Measurements from ENCODE around the gene CUEDC2. TPM values are rescaled to one million over a fixed set of nuclear protein-coding genes. Genes with fewer than 3 reads are reported as not detected.

CUEDC2 gene
- total and polyA plus RNA-seq, 10 of the 15 experiments (the other 5 are each of a cell fraction or from before 2014, with no cell fraction given): 20.4 to 121 (median 75.0) TPM

GRCh38 chr10:102432162-102432950 lies at the start of gene CUEDC2 (continued):
- TF ChIP-seq CTCF (IDR thresholded peaks at IDR 0.05 in 2 of 3, conservative IDR thresholded peaks at IDR 0.05 in 1 of 3; ENCODE audit: control insufficient read depth in 2 of 3, extremely low read depth in 1 of 3, insufficient read depth in 1 of 3, low read depth in 3 of 3, low read length in 3 of 3) (no peak), KAT2A (conservative IDR thresholded peaks at IDR 0.05; ENCODE audit: control insufficient read depth, low read depth, low read length) (no peak), NR2C2 (IDR thresholded peaks at IDR 0.05; ENCODE audit: borderline replicate concordance, control insufficient read depth, insufficient read length, low read depth) (no peak), JUND (IDR thresholded peaks at IDR 0.05; ENCODE audit: low read depth, low read length) (no peak), SMARCA5 (IDR thresholded peaks at IDR 0.05) (no peak), POLR2AphosphoS5 (IDR thresholded peaks at IDR 0.05; ENCODE audit: low read length) (peak; percentile 81; the same call in 1 of the 2 replicates), CBX3 (IDR thresholded peaks at IDR 0.05; ENCODE audit: borderline replicate concordance, low read depth) (no peak), ELK1 (IDR thresholded peaks at IDR 0.05; ENCODE audit: low read depth, low read length) (no peak), KLF5 (IDR thresholded peaks at IDR 0.05; ENCODE audit: partially characterized antibody) (peak; percentile 47), ZBED1 (IDR thresholded peaks at IDR 0.05; ENCODE audit: borderline replicate concordance) (no peak), KDM1A (IDR thresholded peaks at IDR 0.05; ENCODE audit: borderline replicate concordance) (no peak), TARDBP (IDR thresholded peaks at IDR 0.05; ENCODE audit: borderline replicate concordance) (peak; percentile 84), ZNF384 (IDR thresholded peaks at IDR 0.05; ENCODE audit: borderline replicate concordance, low read depth, low read length) (no peak), SREBF1 (IDR thresholded peaks at IDR 0.05; ENCODE audit: low read length) (no peak), MEF2B (IDR thresholded peaks at IDR 0.05; ENCODE audit: partially characterized antibody, poor library complexity, severe bottlenecking) (no peak), NFYB (IDR thresholded peaks at IDR 0.05; ENCODE audit: insufficient read depth, low read depth, low read length) (no peak), ZBTB4 (CRISPR knock-in tag; IDR thresholded peaks at IDR 0.05) (no peak), NFXL1 (IDR thresholded peaks at IDR 0.05; ENCODE audit: borderline replicate concordance) (no peak), SUPT20H (IDR thresholded peaks at IDR 0.05; ENCODE audit: borderline replicate concordance, control insufficient read depth, low read depth, low read length) (no peak), BMI1 (IDR thresholded peaks at IDR 0.05; ENCODE audit: borderline replicate concordance) (no peak), E2F4 (IDR thresholded peaks at IDR 0.05; ENCODE audit: low read depth, low read length) (no peak), PML (IDR thresholded peaks at IDR 0.05; ENCODE audit: low read length) (peak; percentile 47; the same call in 1 of the 2 replicates), BACH1 (IDR thresholded peaks at IDR 0.05; ENCODE audit: borderline replicate concordance) (no peak; the same call in 1 of the 2 replicates)
